Activated naive CD4-positive, alpha-beta T cell treated with anti-CD3 and anti-CD28 coated beads, Interleukin-2, amount 50 U/mL, for 72 hours (primary cell): ENCODE results near the gene FKBP2. TPM values are rescaled to one million over a fixed set of nuclear protein-coding genes. Genes with fewer than 3 reads are reported as not detected.

Experiments used
- ATAC-seq, 2 donors: fragments of 150-1000 bp; cut with Tn5 transposase; 2 replicates each; pipeline ENCODE4 v1.10.0; 2021; ENCODE audit warnings: mild to moderate bottlenecking in 2 of 2, moderate library complexity in 2 of 2
- DNase-seq, 2 donors: peaks; one replicate each; pipeline ENCODE4 v3.0.0; 2021 to 2022; ENCODE audit warnings: low spot score in 2 of 2
- H3K27ac Mint-ChIP-seq, 2 donors: one replicate each; pipeline ENCODE4 v1.8.0; 2022; ENCODE audit warnings: mild to moderate bottlenecking in 2 of 2, mixed read lengths in 2 of 2
- H3K36me3 Mint-ChIP-seq, 2 donors: one replicate each; pipeline ENCODE4 v1.8.0; 2022; ENCODE audit warnings: mixed read lengths in 2 of 2
- H3K9me3 Mint-ChIP-seq, 2 donors: one replicate each; pipeline ENCODE4 v1.8.0; 2022; ENCODE audit warnings: mixed read lengths in 2 of 2
- total RNA-seq, 2 donors: library from RNA; stranded (reverse); gene quantifications; one replicate each; pipeline ENCODE4 v1.2.3, GENCODE V29; 2022

FKBP2 gene
- 10 to 100 TPM; 27.7 to 36.0 TPM for total RNA-seq

DNA sequence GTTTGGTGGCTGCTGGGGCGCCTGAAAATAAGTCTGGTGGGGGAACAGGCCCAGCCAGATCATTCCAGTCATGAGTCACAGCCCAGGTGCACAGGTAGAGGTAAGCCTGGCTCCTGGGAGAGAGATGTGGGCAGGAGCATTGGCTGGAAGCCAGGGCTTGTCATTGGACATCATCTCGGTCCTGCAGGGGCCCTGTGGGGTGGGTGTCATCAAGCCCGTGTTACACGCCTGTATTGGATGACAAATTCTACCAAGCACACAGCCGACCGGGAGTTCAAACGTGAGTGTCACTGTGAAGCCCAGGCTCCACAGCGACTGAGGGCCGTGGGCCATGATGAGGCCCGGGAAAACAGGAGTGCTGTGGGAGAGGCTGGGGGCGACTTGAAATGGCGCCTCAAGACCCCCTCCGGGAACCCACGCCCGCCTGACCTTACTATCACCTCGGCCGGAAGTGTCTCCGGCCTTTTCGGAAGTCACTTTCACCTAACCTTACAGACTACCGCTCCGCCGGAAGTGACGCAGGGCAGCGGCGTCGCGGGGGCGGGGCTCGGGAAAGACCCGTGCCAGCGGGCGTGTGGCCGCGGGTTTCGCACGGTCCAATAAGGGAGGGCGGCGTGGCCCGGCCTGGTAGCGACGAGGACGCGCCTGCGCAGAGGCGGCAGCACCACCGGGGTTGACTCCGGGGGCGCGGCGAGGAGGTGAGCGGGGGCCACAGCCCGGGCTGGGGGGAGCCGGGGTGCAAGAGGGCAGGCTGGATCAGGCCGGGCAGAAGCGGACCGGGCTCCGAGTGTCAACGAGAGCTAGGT lies at the start of gene FKBP2:
Gene FKBP2, plus strand, starts transcription at position 661 of the 806 bp plus-strand sequence. CDS start 1,293 bp downstream, outside the sequence.
- H3K27ac Mint-ChIP-seq = peak within 1 kb of the TSS; percentile 96 to 97
- ATAC-seq (peak; percentile 65 to 72), DNase-seq (peak; percentile 99)
- H3K36me3 Mint-ChIP-seq = peaks cover 6 to 11% of the 10 kb centered on the region in 2 donors
- no peaks in the 10 kb centered on the region for H3K9me3 Mint-ChIP-seq

GRCh38 chr11:64192434-64192833 lies 48.5 kb upstream of the FKBP2 start:
- no peak for ATAC-seq
- Mint-ChIP-seq H3K9me3 (no peaks in the 10 kb centered on the region), H3K36me3 (peaks cover 31% of the 10 kb centered on the region in 2 donors), H3K27ac (peak overlapping the region in 1 of 2 donors; percentile 82)
- DNase-seq = no peak

GRCh38 chr11:64196626-64197025 lies 44.3 kb upstream of the FKBP2 start:
- Mint-ChIP-seq H3K9me3 (no peaks in the 10 kb centered on the region), H3K27ac (no peak overlapping the region), H3K36me3 (peaks cover 34 to 43% of the 10 kb centered on the region in 2 donors)
- no peak for ATAC-seq
- DNase-seq = no peak

DNA sequence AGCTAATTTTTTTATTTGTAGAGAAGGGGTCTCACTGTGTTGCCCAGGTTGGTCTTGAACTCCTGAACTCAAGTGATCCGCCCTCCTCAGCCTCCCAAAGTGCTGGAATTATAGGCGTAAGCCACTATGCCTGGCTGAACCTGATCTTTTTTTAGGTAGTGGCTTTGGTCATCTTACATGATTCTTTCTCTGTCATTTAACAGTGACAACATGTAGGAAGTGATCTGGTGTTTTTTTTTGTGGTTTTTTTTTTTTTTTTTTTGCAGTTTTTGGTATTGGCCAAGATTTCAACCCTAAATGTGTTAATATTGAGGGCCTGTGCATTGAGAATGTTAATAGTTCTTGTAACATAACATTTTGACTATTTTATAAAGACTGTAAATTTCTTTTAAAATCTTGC lies 42.4 kb upstream of the FKBP2 start:
- peaks cover 39 to 48% of the 10 kb centered on the region in 2 donors for H3K36me3 Mint-ChIP-seq
- peak overlapping the region in 1 of 2 donors; percentile 36 for H3K27ac Mint-ChIP-seq
- H3K9me3 Mint-ChIP-seq = no peaks in the 10 kb centered on the region
- DNase-seq (no peak), ATAC-seq (no peak)

- DNase-seq = no peak
- no peaks in the 10 kb centered on the region for H3K9me3 Mint-ChIP-seq
- H3K27ac Mint-ChIP-seq = peak overlapping the region; percentile 13 to 39
- no peak for ATAC-seq
- peaks cover 36 to 46% of the 10 kb centered on the region in 2 donors for H3K36me3 Mint-ChIP-seq
These were observed 39.4 kb upstream of the FKBP2 start for GRCh38 chr11:64201543-64201942.

DNA sequence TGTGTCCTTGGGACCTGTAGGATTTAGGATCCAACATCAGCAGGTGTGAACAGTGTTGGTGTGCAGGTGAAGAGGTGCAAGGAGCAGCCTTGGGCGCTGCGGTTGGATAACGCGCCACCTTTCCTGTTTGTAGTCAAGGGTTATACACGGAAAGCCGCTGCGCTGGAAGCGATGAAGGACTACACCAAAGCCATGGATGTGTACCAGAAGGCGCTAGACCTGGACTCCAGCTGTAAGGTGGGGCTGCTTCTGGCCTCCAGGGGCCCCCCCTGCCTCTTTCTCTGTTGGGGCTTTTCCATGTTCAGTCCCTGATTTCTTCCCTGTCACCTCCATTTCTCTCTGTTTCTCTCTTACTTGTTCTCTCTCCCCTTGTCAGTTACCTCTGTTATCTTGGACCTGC lies 37.9 kb upstream of the FKBP2 start:
- DNase-seq (no peak), ATAC-seq (no peak)
- peaks cover 44 to 49% of the 10 kb centered on the region in 2 donors for H3K36me3 Mint-ChIP-seq
- no peaks in the 10 kb centered on the region for H3K9me3 Mint-ChIP-seq
- peak overlapping the region in 1 of 2 donors; percentile 22 for H3K27ac Mint-ChIP-seq

- H3K27ac Mint-ChIP-seq = peak overlapping the region in 1 of 2 donors; percentile 68
- no peaks in the 10 kb centered on the region for H3K9me3 Mint-ChIP-seq
- H3K36me3 Mint-ChIP-seq = peaks cover 45 to 49% of the 10 kb centered on the region in 2 donors
- ATAC-seq (no peak), DNase-seq (no peak)
These were observed 37.3 kb upstream of the FKBP2 start for GRCh38 chr11:64203421-64204079.

- no peaks in the 10 kb centered on the region for H3K9me3 Mint-ChIP-seq
- no peak for DNase-seq
- H3K36me3 Mint-ChIP-seq = peaks cover 49 to 50% of the 10 kb centered on the region in 2 donors
- H3K27ac Mint-ChIP-seq = peak overlapping the region; percentile 68 to 69
- no peak for ATAC-seq
These were observed 36.8 kb upstream of the FKBP2 start for GRCh38 chr11:64204080-64204440.

- ATAC-seq (peak in 1 of 2 donors; percentile 27), DNase-seq (peak in 1 of 2 donors; percentile 75)
- peaks cover 49 to 52% of the 10 kb centered on the region in 2 donors for H3K36me3 Mint-ChIP-seq
- H3K9me3 Mint-ChIP-seq = no peaks in the 10 kb centered on the region
- H3K27ac Mint-ChIP-seq = peak overlapping the region; percentile 69 to 92
These were observed 36.4 kb upstream of the FKBP2 start for GRCh38 chr11:64204464-64204989.

DNA sequence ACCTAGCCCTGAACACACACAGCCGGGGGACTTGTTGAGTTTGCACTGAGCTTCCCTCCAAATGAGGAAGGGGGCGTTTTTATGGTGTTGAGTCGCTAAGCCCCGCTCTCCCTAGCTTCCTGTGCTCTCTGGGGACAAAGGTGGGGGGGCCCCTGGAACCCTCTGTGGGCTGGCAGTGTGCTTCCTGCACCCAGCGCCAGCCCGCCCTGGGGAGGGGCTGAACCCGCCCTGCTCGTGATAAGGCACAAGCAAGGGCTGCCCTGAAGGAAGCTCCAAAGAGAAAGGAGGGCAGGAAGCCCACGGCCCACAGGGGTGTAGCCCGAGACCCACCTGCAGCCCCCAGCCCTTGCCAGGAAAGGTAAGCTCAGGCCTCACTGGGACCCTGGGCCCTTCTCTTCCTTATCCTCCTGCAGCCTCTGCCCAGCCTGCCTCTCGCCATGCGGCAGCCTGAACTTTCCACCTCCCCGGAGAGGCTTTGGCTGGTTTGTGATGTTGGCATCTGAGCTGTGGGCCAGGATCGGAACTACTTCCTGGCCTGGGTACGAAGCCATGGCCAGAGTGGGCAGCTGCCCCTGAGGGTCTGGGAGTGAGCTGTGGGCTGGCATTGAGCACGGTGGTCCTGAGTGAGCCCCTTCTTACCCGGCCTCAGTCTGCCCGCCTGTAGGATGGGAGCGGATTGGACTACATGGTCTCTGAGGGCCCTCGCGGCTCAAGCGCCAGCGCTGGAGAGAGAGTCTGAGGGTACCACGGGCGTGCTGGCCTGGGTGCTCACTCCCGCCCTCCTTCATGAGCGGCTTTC lies 34.2 kb upstream of the FKBP2 start, which contains the start of gene FERMT3:
Gene FERMT3, plus strand, starts transcription at position 265 of the 799 bp plus-strand sequence. CDS start 644 bp downstream, outside the sequence.
- ATAC-seq = peak; percentile 61 to 67
- peak; percentile 70 to 85 for DNase-seq
- Mint-ChIP-seq H3K9me3 (no peaks in the 10 kb centered on the region), H3K36me3 (peaks cover 42 to 48% of the 10 kb centered on the region in 2 donors), H3K27ac (peak within 1 kb of the TSS; percentile 97 to 98)

DNA sequence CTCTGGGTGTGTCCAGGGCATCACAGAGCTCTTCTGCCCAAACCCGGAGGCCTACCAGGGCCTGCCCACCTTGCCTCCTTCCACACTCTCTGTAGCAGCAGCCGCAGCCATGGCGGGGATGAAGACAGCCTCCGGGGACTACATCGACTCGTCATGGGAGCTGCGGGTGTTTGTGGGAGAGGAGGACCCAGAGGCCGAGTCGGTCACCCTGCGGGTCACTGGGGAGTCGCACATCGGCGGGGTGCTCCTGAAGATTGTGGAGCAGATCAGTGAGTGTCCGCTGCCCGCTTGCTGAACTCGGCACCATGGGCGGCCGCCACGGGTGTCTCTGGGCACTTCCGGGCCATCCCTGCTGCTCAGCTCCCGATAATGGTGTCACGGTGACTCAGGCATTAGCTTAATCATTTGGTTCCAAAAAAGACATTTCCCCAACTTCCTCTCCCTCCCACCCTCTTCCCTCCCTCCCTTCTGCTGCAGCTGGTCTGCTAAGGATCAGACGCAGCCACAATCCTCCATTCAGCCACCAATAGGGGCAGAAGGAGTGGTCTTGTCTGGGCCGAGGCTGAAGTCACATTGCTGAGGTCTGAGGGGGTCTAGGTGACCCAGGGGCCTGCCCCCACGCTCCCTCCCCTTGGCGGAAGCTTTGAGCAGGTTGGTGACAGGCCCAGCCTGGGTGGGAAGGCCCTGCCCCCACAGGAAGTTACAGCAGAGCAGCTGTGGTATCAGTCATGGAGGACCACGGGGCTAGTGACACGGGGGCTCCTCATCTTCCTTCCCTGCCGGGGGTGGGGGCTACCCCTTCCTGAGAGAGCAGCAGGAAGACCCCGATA lies 33.4 kb upstream of the FKBP2 start:
- peak overlapping the region; percentile 97 to 98 for H3K27ac Mint-ChIP-seq
- ATAC-seq = peak; percentile 77 to 81
- H3K9me3 Mint-ChIP-seq = no peaks in the 10 kb centered on the region
- peaks cover 46 to 56% of the 10 kb centered on the region in 2 donors for H3K36me3 Mint-ChIP-seq
- peak; percentile 78 to 92 for DNase-seq

DNA sequence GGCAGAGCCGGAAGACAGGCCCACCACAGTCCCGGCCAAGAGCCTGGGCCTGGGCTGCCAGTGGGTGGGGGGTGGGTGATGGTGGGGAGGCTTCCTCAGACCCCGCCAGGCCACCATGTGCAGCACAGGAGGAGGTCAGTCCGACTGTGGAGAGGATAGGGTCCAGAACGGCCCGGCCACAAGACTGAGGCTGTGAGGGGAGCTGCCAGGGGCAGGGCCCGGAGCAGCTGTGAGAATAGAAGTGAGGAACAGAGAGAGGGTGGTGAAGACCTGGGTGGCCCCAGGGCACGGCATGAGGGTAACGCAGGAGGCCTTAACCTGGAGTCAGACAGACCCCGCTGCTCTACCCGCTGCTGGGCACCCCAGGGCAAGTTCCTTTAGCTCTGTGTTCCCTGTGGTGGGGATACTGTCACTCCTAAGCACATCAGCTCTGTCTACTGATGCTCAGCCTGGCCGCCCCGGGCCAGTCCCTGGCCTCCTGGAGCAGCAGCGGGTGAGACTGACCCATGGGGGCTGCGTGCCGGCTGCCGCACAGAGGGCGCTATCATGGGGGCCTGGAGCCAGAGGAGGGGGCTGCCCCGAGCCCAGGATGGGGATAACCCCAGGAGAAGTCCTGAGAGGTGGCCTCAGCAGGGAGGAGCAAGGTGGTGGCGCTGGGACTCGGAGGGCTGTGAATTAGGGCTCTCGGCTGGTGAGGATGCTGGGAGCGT lies 32.7 kb upstream of the FKBP2 start:
- H3K9me3 Mint-ChIP-seq = no peaks in the 10 kb centered on the region
- no peak for ATAC-seq
- peak overlapping the region; percentile 97 to 98 for H3K27ac Mint-ChIP-seq
- peaks cover 43 to 54% of the 10 kb centered on the region in 2 donors for H3K36me3 Mint-ChIP-seq
- no peak for DNase-seq

DNA sequence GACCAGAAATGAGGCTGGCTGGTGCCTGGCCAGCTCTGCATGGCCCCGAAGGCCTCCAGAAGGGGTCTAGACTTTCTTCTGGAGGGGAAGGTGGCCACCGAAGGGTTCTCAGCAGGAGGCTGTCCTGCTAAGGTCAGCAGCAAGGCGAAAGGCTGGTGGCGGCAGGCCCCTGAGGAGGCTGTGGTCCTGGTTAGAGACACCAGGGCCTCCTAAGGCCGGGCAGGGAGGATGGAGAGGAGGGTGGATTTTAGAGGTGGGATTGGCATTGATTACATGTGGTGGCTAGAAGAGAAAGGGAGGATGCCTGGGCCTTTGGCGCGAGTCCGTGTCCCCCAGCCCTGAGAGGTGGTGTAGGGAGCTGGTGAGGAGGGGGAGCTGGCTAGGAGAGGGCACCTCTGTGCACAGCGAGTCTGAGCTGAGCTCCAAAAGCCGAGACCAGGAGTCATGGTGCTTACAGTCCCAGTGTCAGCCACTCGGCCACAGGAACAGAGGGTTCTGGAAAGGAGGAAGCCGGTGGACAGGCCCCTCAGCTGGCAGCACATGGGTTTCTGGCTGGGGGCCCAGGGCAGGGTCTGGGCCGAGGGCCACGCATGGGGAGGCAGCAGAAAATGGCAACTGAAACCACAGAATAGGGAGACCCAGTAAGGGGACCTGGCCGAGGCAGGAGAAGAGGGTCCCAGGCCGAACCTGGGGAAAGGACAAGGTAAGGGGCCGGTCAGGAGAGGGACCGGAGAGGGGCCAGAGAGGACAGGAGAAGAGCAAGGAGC lies 31.9 kb upstream of the FKBP2 start:
- DNase-seq (no peak), ATAC-seq (no peak)
- Mint-ChIP-seq H3K36me3 (peaks cover 40 to 48% of the 10 kb centered on the region in 2 donors), H3K27ac (peak overlapping the region; percentile 94 to 97), H3K9me3 (no peaks in the 10 kb centered on the region)

DNA sequence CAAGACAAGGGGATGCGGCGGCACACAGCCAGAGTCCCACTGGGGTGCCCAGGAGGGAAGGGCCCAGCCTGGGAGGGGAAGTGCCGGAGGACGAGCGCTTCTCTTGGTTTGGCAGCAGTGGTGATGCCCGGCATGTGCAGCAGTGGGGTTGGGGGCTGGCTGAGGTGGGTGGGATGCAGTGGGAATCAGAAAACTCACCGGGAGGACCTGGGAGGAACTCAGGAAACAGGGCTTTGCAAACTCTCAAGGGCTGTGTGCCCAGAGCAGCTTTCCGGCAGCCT lies 31.4 kb upstream of the FKBP2 start:
- ATAC-seq (no peak), DNase-seq (no peak)
- H3K36me3 Mint-ChIP-seq = peaks cover 35 to 42% of the 10 kb centered on the region in 2 donors
- H3K27ac Mint-ChIP-seq = peak overlapping the region; percentile 94 to 97
- H3K9me3 Mint-ChIP-seq = no peaks in the 10 kb centered on the region
